GM12872 (cell line): ENCODE results near the gene EML1.

Experiments used
- CTCF ChIP-seq: IDR thresholded peaks from 3 replicates; pipeline ENCODE4 v1.5.1; 2011; ENCODE audit warnings: low read depth, mild to moderate bottlenecking, low read length, moderate library complexity; ENCODE audit not compliant: insufficient read depth

The EML1 gene

DNA sequence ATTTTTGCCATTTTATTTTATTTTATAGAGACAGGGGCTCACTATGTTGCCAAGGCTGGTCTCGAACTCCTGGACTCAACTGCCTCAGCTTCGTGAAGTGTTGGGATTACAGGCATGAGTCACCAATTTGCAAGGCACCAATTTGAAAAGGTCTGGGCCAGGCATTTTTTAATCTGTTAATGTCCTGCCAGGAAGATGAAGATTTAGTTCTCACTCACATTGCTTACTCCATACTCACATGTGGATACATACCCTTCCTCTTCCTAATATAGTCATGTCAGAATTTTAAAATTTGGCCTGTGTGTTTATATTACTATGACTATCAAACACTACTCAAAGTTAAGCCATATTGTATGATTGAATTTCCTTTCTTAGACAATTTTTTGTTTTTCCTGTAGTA lies 15.3 kb upstream of the EML1 start:
- TF ChIP-seq CTCF: no peak

DNA sequence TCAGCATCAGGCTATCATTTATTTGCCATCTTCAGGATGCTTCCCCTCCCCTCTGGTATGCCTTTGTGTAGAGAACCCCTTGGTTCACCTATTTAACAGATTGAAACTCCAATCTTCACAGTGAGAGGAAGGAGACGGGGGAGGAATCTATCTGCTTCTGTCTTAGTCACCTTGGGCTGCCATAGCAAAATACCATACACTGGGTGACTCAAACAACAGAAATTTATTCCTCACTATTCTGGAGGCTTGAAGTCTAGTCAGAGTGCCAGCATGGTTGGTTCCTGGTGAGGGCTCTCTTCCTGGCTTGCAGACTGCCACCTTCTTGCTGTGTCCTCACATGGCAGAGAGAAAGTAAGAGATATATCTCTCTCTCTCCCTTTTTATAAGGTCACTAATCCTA lies 13.5 kb upstream of the EML1 start:
- TF ChIP-seq CTCF: no peak

- no peak for TF ChIP-seq CTCF
Observed at GRCh38 chr14:99780690-99781089, 12.5 kb upstream of the EML1 start.

DNA sequence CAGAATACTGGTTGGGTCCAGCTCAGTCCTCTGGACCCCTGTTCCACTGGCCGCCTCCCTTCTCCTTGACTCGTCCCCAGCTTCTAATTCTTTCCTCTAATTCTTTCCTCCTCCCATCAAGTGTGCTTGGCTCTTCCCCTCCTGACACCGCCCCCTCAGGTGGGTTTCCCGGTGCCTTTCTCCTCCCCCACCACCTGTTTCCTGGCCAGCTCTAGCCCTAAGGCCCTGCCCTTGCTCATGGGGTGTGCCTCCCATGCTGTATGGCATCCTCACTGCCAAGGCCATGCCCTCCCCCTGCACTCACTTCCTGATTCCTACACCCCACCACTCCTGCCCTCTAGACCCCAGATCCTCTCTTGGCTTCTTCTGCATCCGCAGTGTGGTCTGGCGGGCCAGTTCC lies 12.1 kb upstream of the EML1 start:
- TF ChIP-seq CTCF: no peak

DNA sequence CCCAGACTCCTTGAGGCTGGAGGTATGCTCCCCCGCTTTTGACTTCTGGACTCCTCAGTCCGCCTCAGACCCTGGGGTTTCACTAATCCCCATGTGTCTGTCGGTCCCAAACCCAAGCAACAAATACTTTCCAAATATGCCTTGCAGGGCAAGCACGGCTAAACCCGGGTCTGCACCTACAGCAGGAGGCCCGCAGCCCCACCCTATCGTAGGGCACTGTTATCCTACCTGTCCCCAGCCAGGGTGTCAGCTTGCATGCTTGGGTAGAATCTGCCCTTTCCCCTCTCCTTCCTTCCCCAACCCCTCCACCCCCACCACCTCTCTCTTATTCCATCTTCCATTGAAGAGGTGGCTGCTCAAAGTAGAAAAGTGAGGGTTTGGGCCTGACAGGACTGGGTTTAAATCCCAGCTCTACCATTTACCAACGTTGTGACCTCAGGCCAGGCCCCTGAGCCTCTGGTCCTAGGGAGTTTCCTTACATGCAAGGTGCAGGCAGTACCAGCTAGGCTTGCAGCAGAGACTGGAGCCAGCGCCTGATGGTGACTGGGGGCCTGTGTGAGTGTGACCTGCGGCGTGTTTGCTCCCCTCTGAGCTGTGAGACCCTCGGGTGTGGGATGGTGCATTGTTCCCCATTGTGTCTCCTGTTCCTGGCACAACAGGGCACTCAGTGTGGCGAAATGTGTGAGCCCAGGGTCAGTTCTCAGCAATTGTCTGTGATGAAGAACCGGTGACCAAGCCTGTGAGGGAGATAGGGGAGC lies 11.2 kb upstream of the EML1 start:
- TF ChIP-seq CTCF: no peak

DNA sequence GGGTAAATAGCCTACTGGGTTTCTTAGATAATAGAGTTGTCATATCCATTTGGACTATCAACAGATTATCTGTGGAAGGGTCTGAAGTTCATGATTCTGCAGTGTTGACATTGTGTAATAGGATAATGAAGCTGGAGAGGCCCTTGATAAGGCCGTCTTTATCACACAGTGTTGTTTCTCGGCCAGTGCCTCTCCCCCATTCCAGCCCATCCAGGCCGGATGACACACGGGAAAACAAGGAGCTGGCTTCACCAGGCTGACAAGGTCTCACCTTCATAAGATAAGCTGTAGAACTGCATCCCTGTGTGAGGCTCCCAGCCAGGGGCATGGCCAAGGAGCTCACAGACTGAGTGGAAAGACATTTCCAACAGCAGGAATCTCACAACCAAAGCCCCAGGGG lies 8.7 kb upstream of the EML1 start:
- no peak for TF ChIP-seq CTCF

- TF ChIP-seq CTCF: no peak
Observed at GRCh38 chr14:99785426-99785825, 7.8 kb upstream of the EML1 start.

DNA sequence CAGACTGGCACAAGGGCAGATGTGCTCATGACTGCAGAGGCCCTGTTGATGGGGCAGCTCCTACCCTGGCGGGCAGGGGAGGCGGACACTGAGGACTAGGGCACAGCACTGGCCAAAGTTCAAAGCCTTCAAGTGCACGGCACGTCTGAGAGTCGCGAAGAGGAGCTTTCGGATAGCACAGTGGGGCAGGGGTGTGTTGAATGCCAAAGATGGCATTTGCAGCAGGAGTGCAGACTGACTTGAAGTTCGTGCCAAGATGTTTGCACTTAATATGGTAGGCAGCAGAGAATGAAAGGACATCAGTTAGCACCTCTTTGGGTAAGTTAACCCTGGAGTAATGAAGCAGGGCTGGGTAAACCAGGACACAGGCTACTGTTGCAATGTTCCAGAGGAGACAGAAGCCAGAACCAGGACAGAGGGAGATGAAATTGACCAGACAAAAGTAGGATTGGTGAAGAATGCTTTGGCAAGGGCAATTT lies 6.7 kb upstream of the EML1 start:
- TF ChIP-seq CTCF: no peak
